HT-29 (cell line): ENCODE results near the gene COL5A1. TPM values are rescaled to one million over a fixed set of nuclear protein-coding genes. Genes with fewer than 3 reads are reported as not detected.

Experiments
- DNase-seq: peaks from one replicate; pipeline ENCODE4 v3.0.0-alpha.2; 2015; ENCODE audit warnings: low spot score
- total RNA-seq: library from RNA; depleted of rRNA; stranded (reverse); fragments of >200 nt; shearing (Covaris generic); gene quantifications from 2 replicates; pipeline ENCODE4 v1.2.3, GENCODE V29; 2014

Gene COL5A1
- total RNA-seq, 1 experiment from 2014 or later, result 0.43 TPM

- no peak for DNase-seq
These were observed 16.1 kb upstream of the COL5A1 start for GRCh38 chr9:134625361-134626068.

DNA sequence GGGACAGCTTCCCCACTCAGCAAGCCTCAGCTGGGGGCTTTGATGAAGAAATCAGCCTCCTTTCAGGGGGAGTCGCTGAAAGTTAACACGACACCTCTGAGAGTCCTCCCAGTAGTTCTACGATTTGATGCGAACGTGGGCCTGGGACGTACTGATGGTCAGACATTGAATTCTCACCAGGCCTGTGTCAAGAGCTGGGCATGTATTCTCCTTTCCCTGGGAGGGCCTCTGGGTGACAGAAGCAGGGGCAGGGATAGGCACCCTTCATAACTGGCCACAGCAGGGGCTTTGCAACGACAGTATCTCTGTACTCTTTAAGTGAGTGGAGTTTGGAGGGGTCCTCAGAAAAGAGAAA lies 15.6 kb upstream of the COL5A1 start:
- DNase-seq, result no peak

- no peak for DNase-seq
These were observed 14.8 kb upstream of the COL5A1 start for GRCh38 chr9:134626571-134627416.

DNA sequence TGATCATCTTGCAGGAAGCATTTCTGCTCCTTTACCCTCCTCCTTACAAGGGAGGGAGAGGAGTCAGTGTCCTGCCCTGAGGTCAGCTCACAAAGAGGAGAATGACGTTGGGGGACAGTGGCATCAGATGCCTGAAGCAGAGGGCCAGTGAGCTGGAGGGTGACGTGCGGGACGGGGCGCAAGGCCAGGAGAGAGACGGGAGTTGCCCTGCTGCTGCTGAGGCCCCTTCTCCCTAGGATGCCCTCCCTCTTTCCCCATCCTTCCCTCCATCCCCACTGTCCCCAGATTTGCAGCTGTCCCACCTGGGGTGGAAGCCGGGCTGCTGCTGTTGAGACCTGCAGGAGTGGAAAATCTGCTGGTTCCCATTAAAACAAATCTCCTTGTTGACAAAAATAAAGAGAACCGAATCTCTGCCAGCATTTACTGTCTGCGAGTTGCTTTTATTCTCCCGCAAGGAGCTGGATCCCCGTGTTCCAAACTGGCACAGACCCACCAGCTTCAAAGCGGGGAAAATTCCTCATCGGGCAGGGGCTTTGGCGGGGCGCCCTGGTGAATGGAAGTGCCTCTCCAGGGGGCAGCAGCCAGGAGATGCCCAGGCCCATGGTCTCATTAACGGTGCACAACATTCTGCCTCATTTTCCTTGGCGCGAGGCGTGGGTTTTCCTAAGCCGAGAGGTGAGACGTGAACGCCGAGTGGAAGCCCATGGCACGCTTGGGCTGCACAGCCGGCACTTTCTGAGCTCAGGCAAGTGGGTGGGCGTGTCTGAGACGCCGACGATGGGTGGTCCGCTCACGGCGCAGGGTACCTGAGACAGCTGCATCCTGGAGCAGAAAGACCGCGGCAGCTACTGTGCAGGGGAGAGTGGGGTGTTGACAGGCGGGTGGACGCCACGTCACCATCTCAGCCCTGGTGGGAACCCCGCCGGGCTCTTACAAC lies 13.9 kb upstream of the COL5A1 start:
- DNase-seq, result no peak

DNA sequence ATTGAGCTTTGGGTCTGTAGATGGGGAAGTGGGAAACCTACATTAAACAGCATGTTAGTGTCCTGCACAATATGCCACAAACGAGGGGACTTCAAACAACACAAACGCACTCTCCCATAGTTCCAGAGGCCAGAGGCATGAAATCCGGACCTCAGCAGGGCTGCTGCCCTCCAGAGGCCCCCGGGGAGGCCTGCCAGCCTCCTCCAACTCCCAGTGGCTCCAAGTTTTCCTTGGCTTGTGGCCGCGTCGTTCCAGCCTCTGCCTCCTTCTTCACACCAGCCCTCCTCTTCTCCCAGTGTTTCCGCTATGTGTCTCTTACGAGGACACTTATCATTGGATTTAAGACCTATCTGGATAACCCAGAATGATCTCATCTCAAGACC lies 13.3 kb upstream of the COL5A1 start:
- DNase-seq, result no peak

GRCh38 chr9:134629061-134629585 lies 12.5 kb upstream of the COL5A1 start:
- no peak for DNase-seq

GRCh38 chr9:134629586-134630392 lies 11.8 kb upstream of the COL5A1 start:
- no peak for DNase-seq

DNA sequence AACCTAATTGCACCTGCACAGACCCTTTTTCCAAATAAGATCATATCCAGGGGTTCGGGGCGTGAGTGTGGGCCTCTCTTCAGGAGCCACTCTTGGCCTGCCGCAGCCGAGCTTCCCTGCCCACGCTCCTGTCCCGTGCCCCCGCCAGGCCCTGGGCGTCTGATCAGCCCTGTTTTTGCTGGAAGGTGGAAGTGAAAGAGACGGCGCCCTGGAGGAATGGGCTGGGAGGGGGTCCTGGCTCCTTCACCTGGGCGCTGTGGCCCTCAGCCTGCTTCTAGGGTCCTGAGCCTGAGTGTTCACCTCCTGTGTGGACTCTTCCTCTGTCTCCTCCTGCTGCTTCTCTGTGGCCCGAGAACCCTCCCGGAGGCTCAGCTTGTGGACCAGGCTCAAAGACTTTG lies 11.2 kb upstream of the COL5A1 start:
- no peak for DNase-seq

- no peak for DNase-seq
These were observed 10.7 kb upstream of the COL5A1 start for GRCh38 chr9:134630861-134631260.

- no peak for DNase-seq
These were observed 9.7 kb upstream of the COL5A1 start for GRCh38 chr9:134631881-134632280.

DNA sequence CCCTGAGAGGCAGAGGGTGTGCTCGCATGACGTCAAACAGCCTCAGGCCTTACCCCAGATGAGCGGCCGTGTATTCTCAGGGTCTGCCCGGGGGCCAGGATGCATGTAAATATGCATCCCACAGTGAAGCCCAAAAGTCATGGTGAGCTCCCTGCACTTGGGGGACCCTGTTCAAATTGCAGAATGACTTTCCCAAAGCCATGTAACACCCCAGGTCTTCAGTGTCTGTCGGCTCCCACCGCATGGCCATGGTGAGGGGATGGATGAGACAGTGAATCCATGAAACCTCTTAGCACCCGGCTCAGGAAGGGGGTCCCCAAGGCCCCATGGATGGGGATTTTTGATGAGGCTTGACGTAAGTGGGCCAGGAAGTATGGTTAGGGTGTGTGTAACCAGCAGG lies 9.3 kb upstream of the COL5A1 start:
- DNase-seq, result no peak

- DNase-seq, result no peak
These were observed 8.1 kb upstream of the COL5A1 start for GRCh38 chr9:134633362-134634142.

DNA sequence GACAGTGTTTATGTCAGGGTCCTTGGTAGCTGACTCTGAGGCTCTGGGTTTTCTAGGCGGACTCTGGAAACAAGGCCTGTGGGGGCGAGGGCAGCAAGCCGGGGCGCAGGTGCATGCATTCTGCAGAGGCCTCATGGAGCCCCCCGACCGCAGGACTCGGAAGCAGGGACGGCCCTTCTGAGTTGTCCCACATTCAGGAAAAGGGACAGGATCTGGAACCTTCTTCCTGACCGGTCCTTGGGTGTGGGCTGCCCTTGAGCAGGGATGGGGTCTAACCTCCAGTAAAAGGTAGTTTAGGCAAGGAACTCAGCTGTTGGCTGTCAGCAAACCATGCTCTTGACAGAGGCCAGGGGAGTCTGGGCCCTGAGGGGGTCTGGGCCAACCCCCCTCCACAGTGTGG lies 7.4 kb upstream of the COL5A1 start:
- DNase-seq, result no peak

- no peak for DNase-seq
These were observed 6.9 kb upstream of the COL5A1 start for GRCh38 chr9:134634667-134635230.

- no peak for DNase-seq
These were observed 6.1 kb upstream of the COL5A1 start for GRCh38 chr9:134635351-134636148.

GRCh38 chr9:134636149-134636507 lies 5.5 kb upstream of the COL5A1 start:
- DNase-seq, result no peak

DNA sequence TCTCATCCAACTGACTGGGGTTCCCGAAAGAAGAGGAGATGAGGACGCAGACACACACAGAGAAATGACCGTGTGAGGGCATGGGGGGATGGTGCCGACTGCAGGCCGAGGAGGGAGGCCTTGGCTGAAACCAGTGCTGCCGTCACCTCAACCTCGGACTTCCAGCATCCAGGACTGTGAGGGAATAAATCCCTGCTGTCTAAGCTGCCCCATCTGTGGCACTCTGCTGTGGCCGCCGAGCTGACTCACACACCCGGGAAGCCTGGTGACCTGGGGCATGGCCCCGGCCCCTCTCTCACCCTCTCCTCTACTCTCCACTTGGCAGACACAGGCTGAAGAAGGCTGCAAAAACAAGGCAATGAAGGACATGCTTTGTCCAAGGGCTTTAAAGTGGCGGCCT lies 4.4 kb upstream of the COL5A1 start:
- no peak for DNase-seq

DNA sequence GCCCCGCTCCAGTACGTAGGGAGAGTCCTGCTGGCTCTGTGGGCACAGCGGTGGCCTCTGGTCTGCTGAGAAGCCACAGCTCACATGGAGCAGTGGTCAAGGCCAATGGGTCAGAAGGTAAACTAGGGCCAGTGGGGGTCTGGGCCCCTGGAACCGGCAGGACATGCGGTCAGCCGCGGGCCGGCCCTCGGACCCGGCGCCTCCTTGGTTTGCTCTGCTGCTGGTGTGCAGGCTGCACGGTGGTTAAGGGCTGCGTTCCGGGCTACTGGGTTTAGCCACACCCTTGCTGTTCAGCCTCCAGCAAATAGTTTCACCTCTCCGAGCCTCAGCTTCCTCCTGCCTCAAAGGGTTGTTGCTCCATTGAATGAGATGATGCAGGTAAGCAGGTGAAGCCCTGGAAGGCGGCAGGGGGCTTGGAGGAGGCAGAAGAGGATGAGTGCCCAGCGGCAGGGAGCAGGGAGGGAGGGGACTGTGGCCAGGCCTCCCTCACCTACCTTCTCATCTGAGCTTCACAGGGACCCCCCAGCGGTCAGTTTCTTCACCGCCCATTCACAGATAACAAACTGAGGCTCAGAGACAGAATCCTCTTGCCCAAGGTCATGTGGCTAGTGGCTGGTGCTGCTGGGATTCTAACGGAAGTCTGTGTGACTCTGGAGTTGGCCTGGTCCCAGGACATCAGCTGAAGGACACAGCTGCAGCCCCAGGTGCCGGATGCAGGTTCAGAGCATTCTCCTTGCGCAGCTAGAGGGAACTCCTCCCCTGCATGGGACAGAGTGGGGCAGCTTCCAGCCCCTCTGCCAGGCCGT lies 3.7 kb upstream of the COL5A1 start:
- DNase-seq, result no peak
